A549 treated with AZD9567 at 1 μM for 4 hours (cell line): ENCODE results near the gene WDR75. TPM values are rescaled to one million over a fixed set of nuclear protein-coding genes. Genes with fewer than 3 reads are reported as not detected.

ENCODE experiments used
- total RNA-seq: library from RNA; stranded (reverse); fragments of 200-300 nt; extraction: Qiagen RNA extraction; gene quantifications from 5 replicates; pipeline ENCODE4 v1.2.3, GENCODE V29; 2022; ENCODE audit not compliant: insufficient read depth

WDR75 gene
- total RNA-seq: 37.1 to 93.8 TPM (median 40.6 TPM) in 5 replicates

DNA sequence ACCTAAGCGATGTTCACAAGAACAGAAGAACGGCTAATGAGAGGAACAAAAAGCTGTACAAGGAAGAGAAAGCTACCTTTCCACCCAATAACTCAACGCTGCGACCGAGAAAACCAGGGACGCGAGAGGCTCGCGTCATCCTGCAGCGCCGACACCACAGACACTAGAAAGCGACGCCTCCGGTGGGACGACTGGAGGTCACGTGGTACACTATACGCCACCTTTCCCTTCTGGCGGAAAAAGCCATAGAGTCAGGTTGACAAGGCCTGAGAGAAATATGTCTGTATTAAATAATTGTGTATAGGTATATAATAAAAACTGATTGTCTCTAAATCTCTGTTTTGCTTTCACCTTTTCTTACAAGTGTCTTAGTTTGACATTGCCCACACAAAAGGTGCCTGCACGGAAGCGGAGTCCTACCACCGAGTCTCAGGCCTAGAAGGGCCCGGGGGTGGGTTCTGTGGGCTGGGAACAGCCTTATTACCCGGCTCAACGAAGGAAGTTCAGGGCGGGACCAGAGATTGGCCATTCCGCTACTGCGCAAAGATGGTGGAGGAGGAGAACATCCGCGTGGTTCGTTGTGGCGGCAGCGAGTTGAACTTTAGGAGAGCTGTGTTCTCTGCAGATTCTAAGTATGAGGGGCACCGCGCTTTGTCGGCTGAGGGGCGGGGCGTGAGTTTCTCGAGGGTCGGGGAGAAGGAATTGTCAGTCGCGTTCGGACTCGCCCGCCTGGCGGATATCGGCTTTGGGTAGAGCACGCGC is at the start of gene WDR75:
WDR75 (plus strand) TSS at position 528 of the 762 bp plus-strand sequence; CDS start at position 547, 19 bp downstream.

Other genes with a start within 250 kb of the WDR75 start
- 1.5 to 3.2 TPM (median 2.1 TPM) in 5 replicates for gene SLC40A1, start 139.3 kb downstream of the WDR75 start, total RNA-seq
- gene ASNSD1, start 220.0 kb downstream of the WDR75 start, total RNA-seq: 33.6 to 44.7 TPM (median 36.0 TPM) in 5 replicates
- gene ANKAR, start 233.2 kb downstream of the WDR75 start, total RNA-seq: 0.87 to 1.5 TPM (median 1.2 TPM) in 4 of 5 replicates, not detected in the other